Midbrain (tissue), 1 donor: ENCODE data around the gene PPP2R2C.

Experiments used
- DNase-seq: peaks from one replicate; lab custom pipeline; 2025; lab: John Stamatoyannopoulos, UW

The PPP2R2C gene

DNA sequence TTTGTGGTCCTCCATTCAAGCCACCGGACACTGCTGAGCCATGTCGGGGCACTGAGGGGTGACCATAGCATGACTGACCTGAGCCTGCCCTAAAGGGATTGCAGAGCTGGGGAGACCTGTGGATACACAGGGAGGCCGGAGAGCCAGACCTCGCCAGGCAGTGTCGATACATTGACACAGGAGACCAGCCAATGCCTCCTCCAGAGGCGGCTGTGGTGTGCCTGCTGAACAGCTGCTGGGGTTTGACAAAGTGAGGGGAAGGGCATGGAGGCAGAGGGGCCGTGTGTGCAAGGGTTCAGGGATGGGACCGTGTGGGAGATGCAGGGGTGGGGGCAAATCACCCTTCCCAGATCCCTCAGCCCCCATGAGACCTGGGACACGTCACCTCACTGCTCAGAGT, 48.0 kb downstream of the PPP2R2C start:
- no peak for DNase-seq

DNA sequence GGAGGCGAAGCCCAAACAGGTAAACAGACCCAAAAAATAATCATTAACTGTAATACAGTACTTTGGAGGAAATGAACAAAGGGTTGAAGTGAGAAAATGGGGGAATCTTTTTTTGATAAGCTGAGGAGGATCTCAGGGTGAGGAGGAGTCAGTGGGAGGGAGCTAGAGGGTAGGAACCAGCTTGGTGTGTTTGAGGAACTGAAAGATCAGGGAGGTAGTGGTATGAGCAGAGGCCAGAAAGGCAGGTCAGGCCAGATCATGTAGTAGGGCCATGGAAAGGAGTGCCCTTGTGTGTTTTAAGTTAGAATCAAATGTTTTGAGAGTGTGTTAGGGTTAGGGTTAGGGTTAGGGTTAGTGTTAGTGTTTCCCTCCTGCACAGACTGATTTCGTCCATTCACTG, 48.8 kb downstream of the PPP2R2C start:
- DNase-seq: no peak

DNA sequence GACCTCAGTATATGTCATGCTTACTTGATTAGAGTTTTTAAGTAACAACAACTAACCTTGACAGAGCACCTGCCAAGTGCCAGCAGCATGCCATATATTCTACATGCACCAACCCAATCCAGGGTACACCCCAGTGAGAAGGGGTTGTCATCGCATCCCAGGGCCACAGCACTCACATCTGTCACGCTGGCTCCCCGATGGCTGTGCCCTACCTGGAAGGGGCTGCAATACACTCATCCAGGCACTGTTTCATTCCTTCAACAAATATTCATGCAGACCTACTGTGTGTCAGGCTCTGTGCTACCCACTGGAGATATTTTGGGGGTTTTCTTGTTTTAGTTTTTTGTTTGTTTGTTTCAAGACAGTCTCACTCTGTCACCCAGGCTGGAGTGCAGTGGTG, 49.5 kb downstream of the PPP2R2C start:
- DNase-seq: no peak

DNA sequence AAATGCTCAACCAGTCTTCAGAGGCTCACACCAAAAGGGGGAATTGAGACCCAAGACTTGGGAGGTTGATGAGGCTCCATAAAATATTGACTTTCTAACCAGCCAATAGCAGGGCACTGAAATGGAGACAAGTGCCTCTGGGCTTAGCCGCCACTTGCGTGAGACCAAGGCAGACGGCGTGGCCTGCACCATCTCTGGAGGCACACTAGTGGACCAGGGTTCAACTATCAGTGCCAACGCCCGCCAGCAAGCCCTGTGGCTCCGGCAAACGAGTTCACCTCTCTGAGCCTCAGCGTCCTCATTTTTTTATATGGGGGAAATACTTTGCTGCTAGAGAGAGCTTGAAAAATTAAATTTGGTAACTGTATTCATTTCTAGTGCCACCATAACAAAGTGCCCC, 50.3 kb downstream of the PPP2R2C start:
- DNase-seq: no peak

DNA sequence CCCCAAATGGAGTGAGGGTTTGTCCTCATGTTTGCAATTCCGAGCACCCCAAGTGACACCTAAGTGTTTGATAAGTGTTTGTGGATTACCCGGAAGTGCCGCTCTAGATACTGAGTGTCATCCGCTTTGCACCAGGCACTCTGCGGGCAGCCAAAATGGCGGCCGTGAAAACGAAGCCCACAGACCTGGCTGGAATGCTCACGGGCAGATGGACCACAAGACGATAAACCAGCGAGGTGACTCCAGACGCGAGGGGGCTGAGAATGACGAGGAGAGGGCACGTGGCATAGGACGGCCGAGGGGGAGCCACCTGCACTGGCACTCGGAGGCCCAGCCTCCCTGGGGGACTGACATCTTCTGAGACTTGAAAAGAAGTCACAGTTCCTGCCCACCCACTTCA, 51.0 kb downstream of the PPP2R2C start:
- DNase-seq: no peak

DNA sequence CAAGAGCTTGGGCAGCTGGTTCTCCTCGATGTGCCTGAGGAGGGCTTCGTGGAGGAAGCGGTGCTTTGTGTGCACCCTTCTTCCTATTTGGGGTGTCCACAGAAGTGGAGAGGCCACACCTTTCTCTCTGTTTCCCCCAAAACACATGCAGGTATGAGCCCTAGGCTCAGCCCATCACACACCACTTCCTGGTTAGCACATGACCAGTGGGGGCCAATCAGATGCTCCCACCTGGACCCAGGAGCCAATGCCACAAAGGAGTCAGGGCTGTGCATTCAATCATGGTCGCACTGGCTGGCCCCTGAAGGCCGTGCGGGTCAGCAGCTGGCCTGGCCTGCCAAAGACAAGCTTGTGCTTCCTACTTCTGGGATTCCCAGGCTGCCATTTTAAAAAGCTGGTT, 51.4 kb downstream of the PPP2R2C start:
- no peak for DNase-seq

DNA sequence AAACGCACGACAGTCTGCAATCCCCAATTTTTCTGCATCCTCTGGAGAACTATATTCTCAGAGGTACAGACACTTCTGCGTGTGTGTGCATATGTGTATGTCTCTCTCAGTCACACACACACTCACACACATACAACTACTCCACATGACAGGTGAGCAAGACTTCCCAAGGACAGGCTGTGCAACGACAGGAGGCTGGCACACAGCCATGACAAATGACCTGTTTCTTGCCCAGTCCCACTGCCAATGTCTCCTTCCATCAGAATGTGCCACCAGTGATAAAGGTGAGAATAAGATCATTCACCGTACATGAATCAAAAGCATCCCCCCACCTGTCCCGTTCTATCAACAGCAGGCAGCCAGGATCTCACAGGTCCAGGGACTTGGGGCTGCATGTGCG, 52.4 kb downstream of the PPP2R2C start:
- DNase-seq: no peak

DNA sequence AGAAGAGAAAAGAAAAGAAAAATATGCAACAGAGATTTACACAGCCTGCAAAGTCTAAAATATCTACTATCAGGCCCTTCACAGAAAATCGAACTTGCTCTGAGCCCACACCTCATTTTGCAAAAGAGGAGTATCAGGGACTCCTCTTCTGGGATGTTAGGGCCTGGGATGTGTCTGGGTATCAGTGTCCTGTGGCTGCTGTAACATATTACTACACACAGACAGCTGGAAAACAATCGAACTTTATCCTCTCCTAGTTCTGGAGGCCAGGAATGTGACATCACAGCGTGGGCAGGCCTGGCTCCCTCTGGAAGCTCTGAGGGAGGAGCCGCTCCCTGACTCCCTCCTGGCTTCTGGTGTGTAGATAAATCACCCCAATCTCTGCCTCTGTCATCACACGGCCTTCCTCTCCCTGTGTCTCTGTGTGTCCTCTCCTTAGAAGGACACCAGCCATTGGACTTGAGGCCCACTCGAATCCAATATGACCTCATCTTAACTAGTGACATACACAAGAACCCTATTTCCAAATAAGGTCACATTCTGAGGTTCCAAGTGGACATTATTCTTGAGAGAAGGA, 52.9 kb downstream of the PPP2R2C start:
- peak; percentile 28 for DNase-seq

DNA sequence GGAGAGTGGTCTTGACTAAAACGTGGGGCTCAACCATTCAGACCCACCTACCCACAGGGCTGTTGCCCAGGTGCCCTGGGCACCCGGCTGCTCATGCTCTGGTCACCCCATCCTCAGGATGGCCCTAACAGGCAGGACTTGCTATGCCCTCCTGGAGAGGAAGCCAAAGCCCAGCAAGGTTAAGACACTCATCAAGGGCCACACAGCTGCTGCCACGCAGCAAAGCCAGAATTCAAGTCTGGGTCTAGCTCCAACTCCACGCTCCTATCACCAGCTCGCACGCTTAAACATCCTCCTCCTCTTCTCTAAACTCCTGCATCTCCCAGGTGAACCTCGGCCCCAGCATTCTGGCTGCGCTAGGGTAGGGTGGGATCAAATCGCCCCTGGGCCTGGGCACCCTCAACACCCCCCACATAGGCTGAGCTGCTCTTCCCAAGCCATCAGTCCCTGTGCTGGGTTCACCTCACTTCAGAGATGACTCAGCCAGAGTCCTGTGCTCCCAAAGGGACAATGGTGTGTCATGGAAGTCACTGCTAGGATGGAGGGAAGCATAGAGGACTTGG, 54.1 kb downstream of the PPP2R2C start:
- DNase-seq: no peak

DNA sequence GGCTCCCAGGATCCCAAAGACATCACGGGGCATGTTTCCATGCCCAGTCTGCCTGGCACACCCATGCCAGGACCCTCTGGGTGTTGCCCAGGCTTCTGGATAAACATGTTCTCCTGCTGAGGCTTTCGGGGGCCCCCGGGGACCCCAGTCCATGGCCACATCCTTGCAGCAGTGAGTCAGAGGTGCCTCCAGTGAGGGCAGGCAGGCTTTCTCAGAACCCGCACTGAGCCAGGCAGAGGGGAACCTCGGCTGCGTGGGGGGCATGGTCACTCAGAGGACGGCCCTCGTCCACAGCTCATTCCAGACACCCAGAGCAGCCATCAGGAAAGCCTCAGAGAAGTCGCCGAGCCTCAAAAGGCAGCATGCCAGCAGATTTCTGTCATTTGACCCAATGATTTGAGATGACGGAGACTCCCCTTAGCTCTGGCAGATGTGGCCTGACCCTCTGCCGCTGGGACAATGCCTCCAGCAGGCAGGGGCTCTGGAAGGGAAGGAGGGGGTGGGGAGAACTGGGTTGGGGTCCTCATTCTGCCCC, 54.8 kb downstream of the PPP2R2C start:
- DNase-seq: no peak

DNA sequence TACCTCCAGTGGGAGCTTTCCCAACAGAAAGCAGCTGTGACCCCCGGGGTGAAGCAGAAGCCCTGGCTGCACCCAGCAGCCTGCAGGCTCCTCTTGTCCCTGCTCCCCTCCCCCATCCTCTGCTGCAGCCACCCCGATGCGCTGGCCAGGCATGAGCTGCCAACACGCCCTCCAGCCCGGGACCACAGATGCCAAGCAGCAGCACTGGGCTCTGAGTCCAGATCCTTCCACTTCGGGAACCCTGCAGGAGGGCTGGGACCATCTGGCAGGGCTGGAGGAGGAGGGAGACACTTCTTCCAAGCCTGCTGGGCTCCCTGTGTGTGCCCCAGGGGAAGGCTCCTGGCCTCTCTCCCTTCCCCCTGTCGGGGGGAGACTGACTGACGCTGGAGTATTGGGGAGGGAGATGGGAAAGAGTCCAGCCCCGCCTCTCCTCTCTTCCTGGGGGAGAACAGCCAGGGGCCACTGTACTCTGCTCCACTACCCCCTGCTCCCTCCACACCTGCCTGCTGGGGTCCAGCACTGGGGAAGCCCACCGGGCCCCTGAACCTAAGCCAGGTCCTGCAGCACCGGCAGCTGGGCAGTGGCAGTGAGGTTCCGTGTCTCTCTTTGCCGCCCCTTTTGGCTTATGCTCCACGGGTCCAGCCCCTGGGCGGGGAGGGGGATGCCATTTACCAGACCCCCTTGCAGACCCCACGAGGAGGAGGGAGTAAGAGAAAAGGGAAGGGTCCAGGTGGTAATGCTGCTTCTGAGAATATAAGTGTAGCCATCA, 55.7 kb downstream of the PPP2R2C start:
- peak; percentile 54 for DNase-seq

DNA sequence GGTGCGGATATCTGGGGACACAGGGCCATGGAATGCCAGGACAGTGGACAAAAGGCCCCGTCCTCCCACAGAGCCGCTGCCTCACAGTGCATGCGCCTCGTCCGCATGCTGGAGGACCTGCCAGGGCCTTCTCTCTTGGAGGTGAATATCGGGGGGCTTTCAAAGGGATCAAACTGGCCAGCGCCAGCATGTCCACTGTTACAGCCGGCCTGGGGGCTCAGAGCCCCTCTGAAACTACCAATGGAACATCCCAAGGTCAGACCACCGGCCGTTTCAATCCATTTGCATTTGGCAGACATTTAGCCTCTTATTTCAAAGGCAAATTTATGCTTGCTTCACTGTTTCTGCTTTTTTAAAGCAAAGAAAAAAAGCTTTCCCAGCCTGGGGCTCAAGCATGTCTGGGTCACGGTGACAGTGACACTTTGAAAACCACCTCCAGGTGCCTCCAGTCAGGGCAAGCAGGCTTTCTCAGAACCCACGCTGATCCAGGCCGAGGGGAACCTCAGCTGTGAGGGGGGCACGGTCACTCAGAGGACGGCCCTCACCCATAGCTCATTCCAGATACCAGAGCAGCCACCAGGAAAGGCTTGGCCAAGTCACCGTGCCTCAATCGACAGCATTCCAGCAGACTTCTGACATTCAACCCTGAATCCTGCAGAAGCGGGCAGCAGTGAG, 57.2 kb downstream of the PPP2R2C start:
- DNase-seq: no peak

DNA sequence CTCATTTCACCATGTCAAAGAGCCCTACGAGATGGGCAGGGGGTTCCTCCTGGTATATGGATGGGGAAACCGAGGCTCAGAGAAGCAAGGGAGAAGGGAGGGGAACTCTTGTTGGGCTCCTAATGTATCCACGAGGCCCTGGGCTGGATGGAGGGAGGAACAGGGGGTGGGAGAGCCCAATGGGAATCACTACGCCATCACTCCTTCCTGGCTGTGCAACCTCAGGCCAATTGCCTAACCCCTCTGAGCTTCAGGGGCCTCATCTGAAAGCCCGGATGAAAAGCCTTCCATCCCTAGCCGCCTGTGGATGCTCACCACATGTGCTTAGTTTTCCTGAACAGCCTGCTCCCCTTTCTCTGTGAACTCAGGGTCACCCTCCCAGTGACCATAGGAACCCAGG, 57.8 kb downstream of the PPP2R2C start:
- DNase-seq: no peak

DNA sequence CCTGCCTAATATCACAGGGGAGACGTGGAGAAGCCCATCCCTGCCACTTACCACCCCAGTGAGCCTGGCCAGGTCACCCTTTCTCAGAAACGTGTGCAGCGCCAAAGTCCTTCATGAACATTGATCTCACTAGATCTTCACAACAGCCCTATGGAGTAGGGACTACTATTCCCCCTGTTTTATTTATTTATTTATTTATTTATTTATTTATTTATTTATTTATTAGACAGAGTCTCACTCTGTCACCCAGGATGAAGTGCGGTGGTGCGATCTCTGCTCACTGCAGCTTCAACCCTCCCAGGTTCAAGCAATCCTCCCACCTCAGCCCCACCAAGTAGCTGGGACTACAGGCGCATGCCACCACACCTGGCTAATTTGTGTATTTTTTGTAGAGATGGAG, 61.8 kb downstream of the PPP2R2C start:
- no peak for DNase-seq

DNA sequence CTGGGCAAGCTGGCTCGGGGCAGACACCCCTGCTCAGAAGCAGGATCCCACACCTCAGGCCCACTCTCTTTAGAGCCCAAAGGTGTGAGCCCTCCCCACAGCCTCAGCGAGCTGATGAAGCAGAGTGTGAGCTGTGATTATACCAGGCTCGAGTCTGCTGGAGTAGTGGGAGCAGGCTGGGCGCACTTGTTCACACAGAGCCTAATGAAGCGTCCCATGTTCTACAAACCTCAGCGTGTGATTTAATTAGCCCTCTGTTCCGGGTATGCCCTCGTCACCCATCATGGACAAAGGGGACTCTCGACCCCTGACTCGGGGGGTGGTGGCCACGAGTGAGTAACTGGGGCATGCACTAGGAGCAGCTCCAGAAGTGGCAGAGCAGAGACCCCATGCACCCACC, 62.3 kb downstream of the PPP2R2C start:
- no peak for DNase-seq

DNA sequence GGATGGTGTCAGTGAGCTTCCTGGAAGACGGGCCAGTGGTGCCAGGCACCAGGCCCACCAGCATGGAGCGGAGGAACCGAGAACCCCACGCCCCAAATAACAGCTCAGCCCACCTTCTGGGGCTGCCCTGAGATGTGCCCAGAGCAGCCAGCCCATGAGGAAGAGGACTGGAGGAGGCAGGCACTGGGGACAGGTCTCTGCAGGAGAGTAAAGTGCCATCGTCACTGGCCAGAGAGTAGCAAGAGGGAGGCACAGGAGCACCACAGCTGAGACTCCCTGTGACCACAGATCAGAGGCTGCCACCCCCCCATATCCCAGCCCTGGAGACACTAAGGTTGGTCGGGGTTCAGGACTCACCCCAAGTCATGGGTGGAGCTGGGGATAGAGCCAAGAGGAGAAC, 63.0 kb downstream of the PPP2R2C start:
- no peak for DNase-seq

DNA sequence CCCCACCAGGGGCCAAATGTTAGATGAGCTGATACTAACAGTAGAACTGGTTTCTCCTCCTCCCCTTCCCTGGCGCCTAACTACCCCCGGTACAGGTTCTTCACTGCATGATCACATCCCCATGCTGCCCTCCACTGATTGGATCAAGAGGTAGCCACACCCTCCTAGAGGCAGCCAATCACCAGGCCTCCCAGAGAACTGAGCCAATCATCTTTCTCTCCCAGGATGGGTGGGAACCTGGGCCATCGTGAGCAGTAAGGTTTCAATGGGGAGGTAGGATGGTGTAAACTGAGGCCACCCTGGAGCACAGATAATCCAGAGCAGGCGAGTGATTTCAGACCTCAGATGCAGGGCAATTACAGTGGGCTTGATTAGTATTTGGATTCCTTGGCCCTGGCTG, 64.2 kb downstream of the PPP2R2C start:
- DNase-seq: no peak

DNA sequence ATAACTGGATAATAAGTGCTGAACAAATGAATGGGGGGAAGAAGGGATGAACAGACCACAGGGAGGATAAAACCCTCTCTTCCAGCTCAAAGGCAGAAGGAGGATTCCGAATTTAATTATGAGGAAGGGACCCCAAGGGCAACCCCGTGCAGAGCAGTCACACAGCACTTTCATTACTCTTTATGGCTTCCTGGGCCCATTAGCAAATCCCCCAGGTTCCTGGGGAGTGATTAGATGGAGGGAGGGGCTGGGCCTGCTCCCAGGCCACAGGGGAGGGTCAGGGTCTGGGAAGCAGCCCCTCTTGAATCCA, 67.1 kb downstream of the PPP2R2C start:
- no peak for DNase-seq

DNA sequence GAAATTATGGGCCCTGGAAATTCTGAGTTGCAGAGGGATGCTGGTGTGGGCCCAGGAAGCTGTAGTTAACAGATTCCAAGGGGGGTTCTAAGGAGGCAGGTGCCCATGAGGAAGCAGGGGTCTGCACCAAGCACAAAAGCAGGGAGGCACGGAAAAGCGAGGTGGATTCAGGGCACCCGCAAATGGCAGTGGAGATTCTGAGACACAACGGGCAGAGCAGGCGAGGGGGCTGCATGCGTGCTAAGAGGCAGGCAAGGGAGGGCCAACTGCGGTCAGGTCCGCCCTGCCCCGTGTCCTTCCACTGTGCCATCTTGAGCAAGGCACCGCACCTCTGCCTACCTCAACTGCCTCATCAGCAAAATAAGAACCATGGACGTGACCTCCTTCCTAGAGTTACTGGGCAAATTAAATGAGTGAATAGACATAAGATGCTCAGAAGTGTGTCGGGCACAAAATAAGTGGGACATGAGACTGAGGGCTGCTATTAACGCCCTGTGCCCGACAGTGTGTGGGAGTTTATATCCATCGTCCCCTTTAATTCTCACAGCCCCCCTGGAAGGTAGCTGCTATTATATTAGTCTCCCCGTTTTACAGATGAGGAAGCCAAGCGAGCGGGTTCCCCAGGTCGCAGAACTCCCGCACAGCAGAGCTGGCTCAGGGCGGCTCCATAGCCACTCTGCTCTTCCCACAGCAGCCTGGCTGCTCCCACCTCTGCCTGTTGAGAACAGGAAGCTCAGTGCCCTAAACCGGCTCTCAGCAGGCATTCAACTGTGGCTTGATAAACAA, 67.6 kb downstream of the PPP2R2C start:
- DNase-seq: no peak

DNA sequence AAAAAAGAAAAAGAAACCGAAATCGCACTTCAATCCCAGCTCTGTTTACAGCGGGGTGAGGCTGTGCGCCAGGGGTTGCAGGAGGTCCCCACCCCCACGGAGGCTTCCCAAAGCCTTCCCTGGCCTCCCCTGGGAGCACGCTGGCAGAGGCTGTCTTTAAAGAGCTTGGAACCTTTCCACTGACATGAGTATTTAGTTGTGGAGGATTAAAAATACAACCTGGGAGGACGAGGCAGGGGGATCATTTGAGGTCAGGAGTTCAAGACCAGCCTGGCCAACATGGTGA, 69.1 kb downstream of the PPP2R2C start:
- no peak for DNase-seq

DNA sequence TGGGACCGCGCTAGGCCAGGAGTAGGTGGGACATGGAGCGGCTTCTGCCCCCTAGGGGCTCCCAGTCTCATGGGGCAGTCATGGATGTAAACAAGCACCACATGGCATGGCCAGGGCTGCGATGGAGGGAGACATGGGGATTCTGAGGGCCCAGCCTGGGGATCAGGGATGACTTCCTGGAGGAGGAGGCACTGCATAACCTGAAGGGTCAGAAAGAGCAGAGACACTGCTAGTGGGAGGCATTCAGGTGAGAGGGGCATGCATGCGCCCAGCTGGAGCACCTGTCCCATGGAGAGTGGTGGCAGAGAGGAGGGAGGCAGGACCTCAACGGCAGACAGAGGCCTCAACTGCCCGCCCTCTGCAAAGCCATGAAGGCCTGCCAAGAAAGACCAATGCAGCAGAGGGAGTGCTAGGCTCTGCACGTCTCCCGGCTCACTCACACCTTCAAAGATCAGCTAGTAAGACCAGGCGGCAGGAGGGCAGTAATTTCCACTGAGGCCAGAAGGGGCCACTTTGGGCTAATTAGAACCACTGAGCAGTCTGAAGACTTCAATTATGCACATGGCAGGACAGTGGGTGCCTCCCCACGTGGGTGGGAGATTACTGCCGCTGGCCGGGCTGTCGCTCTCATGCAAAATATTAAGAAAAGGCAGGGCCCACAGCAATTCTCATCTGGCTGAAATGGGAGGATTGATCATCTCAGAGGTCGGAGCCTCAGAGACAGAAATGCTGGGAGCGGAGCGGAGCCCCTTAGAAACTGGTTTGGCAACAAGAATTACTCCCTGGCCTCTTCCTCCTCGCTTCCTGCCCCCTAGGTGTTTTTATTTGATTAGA, 69.6 kb downstream of the PPP2R2C start:
- DNase-seq: no peak

DNA sequence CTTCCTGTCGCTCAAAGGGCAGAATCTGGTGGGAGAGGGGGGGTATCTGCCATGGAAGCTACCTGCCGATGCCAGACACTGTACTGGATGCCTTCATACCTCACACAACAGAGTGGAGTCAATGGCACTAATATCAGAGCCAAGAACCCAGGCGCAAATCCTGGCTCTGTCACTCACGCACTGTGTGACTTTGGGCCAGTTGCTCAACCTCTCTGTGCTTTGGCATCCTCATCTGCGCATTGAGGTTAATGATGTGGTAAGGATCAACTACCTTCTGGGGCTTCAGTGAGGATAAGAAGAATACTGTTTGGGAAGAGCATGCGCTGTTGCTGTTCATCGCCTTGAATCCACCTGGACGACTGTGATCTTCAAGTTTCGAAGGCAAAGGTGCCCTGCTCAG, 70.6 kb downstream of the PPP2R2C start:
- no peak for DNase-seq
